OCI-LY7 (cell line): ENCODE measurements around the gene PTPN13. TPM values are rescaled to one million over a fixed set of nuclear protein-coding genes. Genes with fewer than 3 reads are reported as not detected.

Experiments used
- BruUV-seq: library from RNA; stranded (reverse); fragments of 400-500 nt; replicated peaks from 2 replicates; lab custom pipeline; 2021; lab: Mats Ljungman, UMichigan
- CTCF ChIA-PET: fragments of 300-600 bp; sonication (Branson Sonifier 250); formaldehyde crosslinking; loops from one replicate; lab custom pipeline; 2022; ENCODE audit warnings: antibody characterized with exemption; ENCODE audit not compliant: unreplicated experiment; lab: Charles Lee
- POLR2A ChIA-PET: fragments of 300-600 bp; sonication (Branson Sonifier 250); formaldehyde crosslinking; loops from one replicate; lab custom pipeline; 2022; ENCODE audit warnings: antibody characterized with exemption; lab: Charles Lee
- DNase-seq: peaks from one replicate; pipeline ENCODE4 v3.0.0-alpha.2; 2015; ENCODE audit warnings: low spot score
- H2AFZ ChIP-seq: fragments of 200-600 bp; sonication (generic), shearing (Covaris generic); 2 replicates; pipeline ENCODE4 v1.6.1; 2014; ENCODE audit warnings: mild to moderate bottlenecking, antibody characterized with exemption, low read length, moderate library complexity
- H3K27ac ChIP-seq: fragments of 200-600 bp; sonication (generic); 2 replicates; pipeline ENCODE4 v1.5.1; 2014; ENCODE audit warnings: mixed run types, low read depth, mild to moderate bottlenecking, moderate library complexity, low read length, inconsistent platforms; ENCODE audit not compliant: poor library complexity, severe bottlenecking
- H3K36me3 ChIP-seq: fragments of 200-600 bp; sonication (generic); 2 replicates; pipeline ENCODE4 v1.6.1; 2014; ENCODE audit warnings: mild to moderate bottlenecking, antibody characterized with exemption, low read length, moderate library complexity, mixed read lengths; ENCODE audit not compliant: insufficient read depth
- H3K4me1 ChIP-seq: fragments of 200-600 bp; sonication (generic); 2 replicates; pipeline ENCODE4 v1.5.1; 2014; ENCODE audit warnings: mild to moderate bottlenecking, low read length; ENCODE audit not compliant: insufficient read depth, poor library complexity, severe bottlenecking
- H3K4me2 ChIP-seq: fragments of 200-600 bp; sonication (generic); 2 replicates; pipeline ENCODE4 v1.6.1; 2014; ENCODE audit warnings: mild to moderate bottlenecking, low read length
- H3K4me3 ChIP-seq: fragments of 200-600 bp; sonication (generic); 2 replicates; pipeline ENCODE4 v1.5.1; 2014; ENCODE audit warnings: mild to moderate bottlenecking, low read depth, low read length; ENCODE audit not compliant: poor library complexity, severe bottlenecking
- H3K79me2 ChIP-seq: fragments of 200-600 bp; sonication (generic); 2 replicates; pipeline ENCODE4 v1.6.1; 2016; ENCODE audit warnings: low read depth, mild to moderate bottlenecking, low read length, moderate library complexity, mixed read lengths; ENCODE audit not compliant: insufficient read depth
- H3K9me2 ChIP-seq: fragments of 200-600 bp; sonication (generic); 2 replicates; pipeline ENCODE4 v1.6.1; 2016; ENCODE audit warnings: mild to moderate bottlenecking, low read length, mixed read lengths; ENCODE audit not compliant: insufficient read depth
- H3K9me3 ChIP-seq: fragments of 200-600 bp; sonication (generic); 2 replicates; pipeline ENCODE4 v1.6.1; 2014; ENCODE audit warnings: mild to moderate bottlenecking, mixed run types, low read length, mixed read lengths
- H4K20me1 ChIP-seq: fragments of 200-600 bp; sonication (generic); 2 replicates; pipeline ENCODE4 v1.6.1; 2014; ENCODE audit warnings: mild to moderate bottlenecking, antibody characterized with exemption, low read length, moderate library complexity, mixed read lengths; ENCODE audit not compliant: insufficient read depth
- EZH2phosphoT487 ChIP-seq: fragments of 200-600 bp; sonication (generic); IDR thresholded peaks from 2 replicates; pipeline ENCODE4 v1.6.1; 2018; ENCODE audit warnings: low read depth, borderline replicate concordance, mild to moderate bottlenecking, mixed run types, antibody characterized with exemption, low read length, moderate library complexity, mixed read lengths
- intact Hi-C: fragments of 100-400 bp; cut with micrococcal nuclease; formaldehyde crosslinking; loops from one replicate; pipeline ENCODE4 v1.10.0; 2022; ENCODE audit not compliant: unreplicated experiment
- total RNA-seq, 2 experiments: library from RNA; depleted of rRNA in 1 of 2; stranded (reverse); fragments of >200 nt in 1 of 2; shearing (Covaris generic) in 1 of 2; gene quantifications; 2 replicates each; pipeline ENCODE4 v1.2.3, GENCODE V29; 2014 to 2022
- TF ChIP-seq, protein P1 (sequence below): fragments of 200-600 bp; sonication (generic); conservative IDR thresholded peaks from 2 replicates; pipeline ENCODE4 v1.5.1; 2014; ENCODE audit warnings: mild to moderate bottlenecking, antibody characterized with exemption, low read length, moderate library complexity, mixed read lengths

Gene PTPN13
- total RNA-seq, 2 experiments from 2014 or later, result not detected

- Histone ChIP-seq H3K4me3 (no peak overlapping the region), H3K4me1 (no peaks in the 10 kb centered on the region), H3K79me2 (no peaks in the 10 kb centered on the region), H3K27ac (no peak overlapping the region), H2AFZ (no peak overlapping the region), H3K36me3 (no peaks in the 10 kb centered on the region), H3K9me2 (no peaks in the 10 kb centered on the region), H3K4me2 (no peak overlapping the region), H3K9me3 (no peaks in the 10 kb centered on the region), H4K20me1 (no peaks in the 10 kb centered on the region)
- DNase-seq, result no peak
- ChIA-PET POLR2A (interaction anchor here (0.6 kb wide), 1 partner anchor 139 kb away, joined by 4 read pairs; no protein-coding TSS in a partner anchor), CTCF (no interaction called here)
- intact Hi-C loops, result no loop called here
- no TSS peak for BruUV-seq
- TF ChIP-seq, protein P1, sequence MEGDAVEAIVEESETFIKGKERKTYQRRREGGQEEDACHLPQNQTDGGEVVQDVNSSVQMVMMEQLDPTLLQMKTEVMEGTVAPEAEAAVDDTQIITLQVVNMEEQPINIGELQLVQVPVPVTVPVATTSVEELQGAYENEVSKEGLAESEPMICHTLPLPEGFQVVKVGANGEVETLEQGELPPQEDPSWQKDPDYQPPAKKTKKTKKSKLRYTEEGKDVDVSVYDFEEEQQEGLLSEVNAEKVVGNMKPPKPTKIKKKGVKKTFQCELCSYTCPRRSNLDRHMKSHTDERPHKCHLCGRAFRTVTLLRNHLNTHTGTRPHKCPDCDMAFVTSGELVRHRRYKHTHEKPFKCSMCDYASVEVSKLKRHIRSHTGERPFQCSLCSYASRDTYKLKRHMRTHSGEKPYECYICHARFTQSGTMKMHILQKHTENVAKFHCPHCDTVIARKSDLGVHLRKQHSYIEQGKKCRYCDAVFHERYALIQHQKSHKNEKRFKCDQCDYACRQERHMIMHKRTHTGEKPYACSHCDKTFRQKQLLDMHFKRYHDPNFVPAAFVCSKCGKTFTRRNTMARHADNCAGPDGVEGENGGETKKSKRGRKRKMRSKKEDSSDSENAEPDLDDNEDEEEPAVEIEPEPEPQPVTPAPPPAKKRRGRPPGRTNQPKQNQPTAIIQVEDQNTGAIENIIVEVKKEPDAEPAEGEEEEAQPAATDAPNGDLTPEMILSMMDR, result no peak
- TF ChIP-seq EZH2phosphoT487, result no peak
Measured at GRCh38 chr4:86592553-86593249, 1.4 kb upstream of the PTPN13 start.

DNA sequence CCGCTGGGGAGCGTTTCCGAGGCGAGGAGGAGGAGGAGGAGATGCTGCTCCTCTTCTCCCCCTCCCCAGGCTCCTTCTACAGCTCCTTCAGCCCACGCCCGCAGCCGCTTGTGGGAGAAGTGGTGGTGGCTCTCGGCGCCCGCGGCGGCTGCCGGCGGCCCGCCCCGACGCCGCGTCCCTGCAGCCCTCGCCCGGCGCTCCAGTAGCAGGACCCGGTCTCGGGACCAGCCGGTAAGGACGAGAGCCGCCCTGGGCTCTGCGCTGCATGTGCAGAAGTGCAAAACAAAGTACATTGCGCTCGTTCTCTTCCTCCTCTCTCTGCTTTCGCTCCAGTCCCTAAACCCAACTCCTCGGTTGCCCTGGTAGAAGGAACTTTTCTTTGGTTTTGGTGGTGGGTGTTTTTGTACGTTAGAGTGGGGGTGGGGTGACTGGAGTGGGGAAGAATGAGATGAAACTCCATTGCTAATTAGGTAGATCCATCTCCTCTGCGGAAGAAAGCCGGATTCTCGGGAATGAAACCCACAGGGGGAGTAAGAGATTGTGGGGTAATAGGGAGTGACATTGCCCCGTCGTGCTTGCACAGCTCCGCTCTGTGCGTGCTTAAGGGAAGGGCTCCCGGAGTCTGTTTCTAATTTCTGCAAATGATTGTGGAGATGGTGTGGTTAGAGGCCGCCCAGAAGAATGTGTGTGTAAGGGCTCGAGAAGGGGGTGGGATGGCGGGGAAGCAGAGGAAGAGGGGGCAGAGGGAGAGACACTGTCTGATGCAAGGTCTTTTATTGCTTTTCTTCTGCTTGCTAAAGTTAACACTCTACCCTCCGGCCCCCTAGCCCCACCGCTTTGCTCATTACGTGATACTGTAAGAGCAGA, 677 bp downstream of the PTPN13 start:
- Histone ChIP-seq H3K27ac (no peak overlapping the region), H3K9me2 (no peaks in the 10 kb centered on the region), H3K36me3 (no peaks in the 10 kb centered on the region), H4K20me1 (no peaks in the 10 kb centered on the region), H3K4me3 (no peak overlapping the region), H3K9me3 (no peaks in the 10 kb centered on the region), H3K79me2 (no peaks in the 10 kb centered on the region), H2AFZ (no peak overlapping the region), H3K4me2 (no peak overlapping the region), H3K4me1 (no peaks in the 10 kb centered on the region)
- no peak for TF ChIP-seq EZH2phosphoT487
- TF ChIP-seq, protein P1, result no peak
- DNase-seq, result no peak
- intact Hi-C loops, result no loop called here
- no TSS peak for BruUV-seq
- ChIA-PET POLR2A (interaction anchor here (0.6 to 0.7 kb wide), 2 partner anchors 28 to 1516 kb away, joined by 3 read pairs; no protein-coding TSS in a partner anchor), CTCF (no interaction called here)
